RWPE2 (cell line): ENCODE results near the gene PI3.
"Not testable (repeated sequence)": the region's sequence is repeated elsewhere in the genome, so short reads cannot be mapped to it uniquely, and the experiment has no call there.

Source experiments
- ATAC-seq: fragments of 200-7000 bp; cut with Tn5 transposase; 3 replicates; pipeline ENCODE4 v1.9.1; 2021; ENCODE audit warnings: low read depth
- DNase-seq: peaks from one replicate; pipeline ENCODE4 v3.0.0-alpha.2; 2020; ENCODE audit warnings: low spot score
- H3K27ac ChIP-seq: fragments of 450-650 bp; 2 replicates; pipeline ENCODE4 v1.5.1; 2017; ENCODE audit warnings: mild to moderate bottlenecking; ENCODE audit not compliant: poor library complexity, severe bottlenecking
- H3K27me3 ChIP-seq: fragments of 250-450 bp; sonication (Bioruptor Pico); 2 replicates; pipeline ENCODE4 v1.5.1; 2021; ENCODE audit warnings: mild to moderate bottlenecking, moderate library complexity; ENCODE audit not compliant: insufficient read depth, poor library complexity, severe bottlenecking
- H3K36me3 ChIP-seq: fragments of 250-450 bp; sonication (Bioruptor Pico); 2 replicates; pipeline ENCODE4 v1.5.1; 2020; ENCODE audit warnings: low read depth, mild to moderate bottlenecking, moderate library complexity
- H3K4me1 ChIP-seq: fragments of 250-450 bp; sonication (Bioruptor Pico); 2 replicates; pipeline ENCODE4 v1.5.1; 2021; ENCODE audit warnings: mild to moderate bottlenecking, moderate library complexity; ENCODE audit not compliant: insufficient read depth, poor library complexity, severe bottlenecking
- H3K4me3 ChIP-seq: fragments of 250-450 bp; sonication (Bioruptor Pico); 2 replicates; pipeline ENCODE4 v1.5.1; 2021; ENCODE audit warnings: mild to moderate bottlenecking, moderate library complexity; ENCODE audit not compliant: severe bottlenecking
- H3K9me3 ChIP-seq: fragments of 250-450 bp; sonication (Bioruptor Pico); 2 replicates; pipeline ENCODE4 v1.5.1; 2021; ENCODE audit warnings: mild to moderate bottlenecking, moderate library complexity; ENCODE audit not compliant: severe bottlenecking
- TF ChIP-seq, protein P1 (sequence below): fragments of 450-650 bp; IDR thresholded peaks from one replicate; pipeline ENCODE4 v1.5.1; 2017; ENCODE audit warnings: mild to moderate bottlenecking, moderate library complexity; ENCODE audit not compliant: poor library complexity, severe bottlenecking

The PI3 gene, protein sequence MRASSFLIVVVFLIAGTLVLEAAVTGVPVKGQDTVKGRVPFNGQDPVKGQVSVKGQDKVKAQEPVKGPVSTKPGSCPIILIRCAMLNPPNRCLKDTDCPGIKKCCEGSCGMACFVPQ

GRCh38 chr20:45174434-45175364 is at the start of gene PI3:
TSS of gene PI3 (plus strand) at chr20:45174902. CDS start at chr20:45174923, 21 bp downstream.
- H3K27me3 ChIP-seq = no peaks in the 10 kb centered on the region
- H3K27ac ChIP-seq = peak within 1 kb of the TSS; percentile 59

DNA sequence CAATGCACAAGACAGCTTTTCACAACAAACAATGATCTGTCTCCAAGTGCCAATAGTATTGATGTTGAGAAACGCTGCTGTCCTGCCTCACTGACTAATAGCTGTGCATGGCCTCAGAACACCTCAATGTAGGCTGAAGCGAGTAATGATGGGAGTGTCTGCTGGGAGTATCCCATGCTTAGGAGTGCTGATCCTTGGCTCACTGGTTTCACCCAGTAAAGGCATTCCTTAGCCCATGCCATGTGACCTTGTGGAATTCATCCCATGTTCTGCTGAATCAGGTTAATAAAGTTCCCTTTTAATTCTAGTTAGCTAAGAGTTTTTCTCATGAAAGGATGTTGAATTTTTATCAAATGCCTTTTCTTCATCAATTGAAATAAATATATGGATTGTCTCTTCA is 46.6 kb upstream of the PI3 start:
- no peaks in the 10 kb centered on the region for H3K36me3 ChIP-seq
- no peaks in the 10 kb centered on the region for H3K9me3 ChIP-seq
- no peaks in the 10 kb centered on the region for H3K27me3 ChIP-seq
- TF ChIP-seq, protein P1, sequence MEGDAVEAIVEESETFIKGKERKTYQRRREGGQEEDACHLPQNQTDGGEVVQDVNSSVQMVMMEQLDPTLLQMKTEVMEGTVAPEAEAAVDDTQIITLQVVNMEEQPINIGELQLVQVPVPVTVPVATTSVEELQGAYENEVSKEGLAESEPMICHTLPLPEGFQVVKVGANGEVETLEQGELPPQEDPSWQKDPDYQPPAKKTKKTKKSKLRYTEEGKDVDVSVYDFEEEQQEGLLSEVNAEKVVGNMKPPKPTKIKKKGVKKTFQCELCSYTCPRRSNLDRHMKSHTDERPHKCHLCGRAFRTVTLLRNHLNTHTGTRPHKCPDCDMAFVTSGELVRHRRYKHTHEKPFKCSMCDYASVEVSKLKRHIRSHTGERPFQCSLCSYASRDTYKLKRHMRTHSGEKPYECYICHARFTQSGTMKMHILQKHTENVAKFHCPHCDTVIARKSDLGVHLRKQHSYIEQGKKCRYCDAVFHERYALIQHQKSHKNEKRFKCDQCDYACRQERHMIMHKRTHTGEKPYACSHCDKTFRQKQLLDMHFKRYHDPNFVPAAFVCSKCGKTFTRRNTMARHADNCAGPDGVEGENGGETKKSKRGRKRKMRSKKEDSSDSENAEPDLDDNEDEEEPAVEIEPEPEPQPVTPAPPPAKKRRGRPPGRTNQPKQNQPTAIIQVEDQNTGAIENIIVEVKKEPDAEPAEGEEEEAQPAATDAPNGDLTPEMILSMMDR = no peak
- no peak overlapping the region for H3K4me3 ChIP-seq
- DNase-seq (no peak), ATAC-seq (peak; percentile 99)
- H3K27ac ChIP-seq = no peak overlapping the region
- H3K4me1 ChIP-seq = peaks cover 2% of the 10 kb centered on the region

More at GRCh38 chr20:45174434-45175364, at the start of gene PI3:
- Histone ChIP-seq H3K4me3 (no peak within 1 kb of the TSS), H3K4me1 (peaks cover 22% of the 10 kb centered on the region), H3K36me3 (no peaks in the 10 kb centered on the region), H3K9me3 (no peaks in the 10 kb centered on the region)
- TF ChIP-seq, protein P1 = no peak
- ATAC-seq = peak; percentile 87
- DNase-seq = peak; percentile 100

DNA sequence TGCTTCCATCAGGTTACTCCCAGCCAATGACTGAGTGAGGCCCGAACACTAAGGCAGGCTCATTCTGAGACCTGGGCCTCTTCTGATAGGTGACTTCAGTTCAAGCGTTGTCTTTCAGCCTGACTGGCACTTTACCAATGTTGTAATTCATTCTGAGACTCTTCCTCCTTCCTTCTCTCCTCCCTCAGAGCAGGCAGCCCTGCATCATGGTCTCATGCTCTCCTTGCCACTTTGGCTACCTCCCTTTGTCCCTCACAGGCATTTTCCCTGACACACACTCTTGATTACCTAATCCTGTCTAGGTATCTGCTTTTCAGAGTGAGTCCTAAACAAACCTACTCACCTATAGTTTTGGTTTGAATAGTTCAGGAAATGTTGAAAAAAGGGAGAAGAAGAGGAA is 37.8 kb upstream of the PI3 start:
- DNase-seq (no peak), ATAC-seq (no peak)
- TF ChIP-seq, protein P1 = no peak
- Histone ChIP-seq H3K27me3 (no peaks in the 10 kb centered on the region), H3K4me1 (no peaks in the 10 kb centered on the region), H3K4me3 (no peak overlapping the region), H3K36me3 (no peaks in the 10 kb centered on the region), H3K9me3 (no peaks in the 10 kb centered on the region), H3K27ac (no peak overlapping the region)

DNA sequence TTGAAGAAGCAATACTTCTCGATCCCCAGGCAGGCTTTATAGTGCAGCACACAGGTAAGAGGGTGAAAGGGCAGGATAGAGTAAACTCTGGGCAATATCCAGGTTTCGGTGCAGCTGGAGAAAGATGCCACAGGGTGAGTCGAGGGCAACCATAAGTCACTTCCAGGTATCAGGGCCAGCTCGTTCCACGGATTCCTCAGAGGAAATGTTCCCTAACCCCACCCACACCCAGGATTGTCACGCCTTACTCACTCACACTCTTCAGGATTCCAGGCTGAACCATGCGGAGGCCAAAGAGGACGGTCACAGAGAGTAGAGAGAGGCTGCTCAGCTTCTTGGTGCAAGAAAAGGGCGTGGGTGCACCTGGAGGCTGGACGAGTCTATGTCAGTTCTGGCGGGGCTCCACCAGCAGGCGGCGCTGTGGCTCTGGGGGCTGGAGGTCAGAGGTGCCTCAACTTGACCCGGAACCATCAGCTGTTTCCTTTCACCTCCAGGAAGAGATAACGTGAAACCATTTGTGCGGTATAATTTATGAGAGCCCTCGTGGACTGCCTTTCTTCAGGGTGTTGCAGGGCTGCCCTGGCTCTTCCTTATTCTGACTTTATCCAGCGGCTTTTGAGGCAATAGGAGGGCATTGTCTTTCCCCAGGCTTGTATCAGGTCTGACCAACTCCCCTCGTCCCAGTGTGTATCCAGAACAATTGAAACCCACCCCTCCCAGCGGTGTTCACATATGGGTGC is 36.0 kb upstream of the PI3 start:
- DNase-seq = peak; percentile 89
- TF ChIP-seq, protein P1 = peak; percentile 100
- H3K36me3 ChIP-seq = no peaks in the 10 kb centered on the region

GRCh38 chr20:45139733-45140375 is 34.8 kb upstream of the PI3 start:
- not testable (repeated sequence) for H3K27ac ChIP-seq, H3K4me1 ChIP-seq, ATAC-seq, H3K27me3 ChIP-seq, H3K9me3 ChIP-seq, H3K36me3 ChIP-seq, H3K4me3 ChIP-seq, DNase-seq

More for the DNA sequence above, 36.0 kb upstream of the PI3 start:
- no peak overlapping the region for H3K4me3 ChIP-seq
- no peaks in the 10 kb centered on the region for H3K27me3 ChIP-seq
- no peak overlapping the region for H3K27ac ChIP-seq
- no peaks in the 10 kb centered on the region for H3K9me3 ChIP-seq
- peak; percentile 91 for ATAC-seq
- no peaks in the 10 kb centered on the region for H3K4me1 ChIP-seq
